ENCODE measurements around the gene SCYL3.

GRCh38 chr1:169859001-169859400 is 34.7 kb downstream of the SCYL3 start:
- TF ChIP-seq CTCF (IDR thresholded peaks at IDR 0.05) = no peak
- TF ChIP-seq POLR2A (IDR thresholded peaks at IDR 0.05) = no peak

Data from Peyer's patch (tissue), 4 donors.